ENCODE measurements around the gene TMEM263.

DNA sequence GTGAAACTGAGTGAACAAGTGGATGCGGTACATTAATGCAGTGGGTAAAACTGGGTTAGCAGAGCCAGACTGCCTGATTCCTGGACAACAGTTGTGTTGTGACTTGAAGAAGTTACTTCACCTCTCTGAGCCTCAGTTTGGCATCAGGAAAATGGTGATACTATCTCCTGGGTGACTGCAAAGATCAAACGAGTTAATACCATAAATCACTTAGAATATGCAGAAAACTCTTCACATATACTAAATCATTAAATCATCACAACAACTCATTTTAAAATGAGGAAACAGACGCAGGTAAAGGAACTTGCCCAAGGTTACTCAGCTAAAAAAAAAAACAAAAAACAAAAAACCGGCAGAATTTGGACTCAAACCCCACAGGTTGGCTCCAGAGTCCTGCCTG is 30.4 kb downstream of the TMEM263 start:
- TF ChIP-seq ELF1 (tag; IDR thresholded peaks at IDR 0.05) (no peak), FOXP4 (CRISPR knock-in tag; IDR thresholded peaks at IDR 0.05; ENCODE audit: borderline replicate concordance) (no peak), ZNF75A (CRISPR knock-in tag; IDR thresholded peaks at IDR 0.05) (no peak), POLR2AphosphoS2 (IDR thresholded peaks at IDR 0.05; ENCODE audit: low read length) (no peak), POLR2A (conservative IDR thresholded peaks at IDR 0.05) (no peak), RFX7 (CRISPR knock-in tag; IDR thresholded peaks at IDR 0.05) (no peak), CCAR2 (IDR thresholded peaks at IDR 0.05; ENCODE audit: low read depth, low read length) (no peak), TEAD4 (IDR thresholded peaks at IDR 0.05; ENCODE audit: low read length) (no peak), TEAD4 (CRISPR knock-in tag; IDR thresholded peaks at IDR 0.05; ENCODE audit: borderline replicate concordance) (no peak), ZNF12 (CRISPR knock-in tag; IDR thresholded peaks at IDR 0.05) (no peak), CC2D1A (IDR thresholded peaks at IDR 0.05) (no peak)
- TF ChIP-seq, protein P1, sequence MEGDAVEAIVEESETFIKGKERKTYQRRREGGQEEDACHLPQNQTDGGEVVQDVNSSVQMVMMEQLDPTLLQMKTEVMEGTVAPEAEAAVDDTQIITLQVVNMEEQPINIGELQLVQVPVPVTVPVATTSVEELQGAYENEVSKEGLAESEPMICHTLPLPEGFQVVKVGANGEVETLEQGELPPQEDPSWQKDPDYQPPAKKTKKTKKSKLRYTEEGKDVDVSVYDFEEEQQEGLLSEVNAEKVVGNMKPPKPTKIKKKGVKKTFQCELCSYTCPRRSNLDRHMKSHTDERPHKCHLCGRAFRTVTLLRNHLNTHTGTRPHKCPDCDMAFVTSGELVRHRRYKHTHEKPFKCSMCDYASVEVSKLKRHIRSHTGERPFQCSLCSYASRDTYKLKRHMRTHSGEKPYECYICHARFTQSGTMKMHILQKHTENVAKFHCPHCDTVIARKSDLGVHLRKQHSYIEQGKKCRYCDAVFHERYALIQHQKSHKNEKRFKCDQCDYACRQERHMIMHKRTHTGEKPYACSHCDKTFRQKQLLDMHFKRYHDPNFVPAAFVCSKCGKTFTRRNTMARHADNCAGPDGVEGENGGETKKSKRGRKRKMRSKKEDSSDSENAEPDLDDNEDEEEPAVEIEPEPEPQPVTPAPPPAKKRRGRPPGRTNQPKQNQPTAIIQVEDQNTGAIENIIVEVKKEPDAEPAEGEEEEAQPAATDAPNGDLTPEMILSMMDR (IDR thresholded peaks at IDR 0.05 in 2 of 3, conservative IDR thresholded peaks at IDR 0.05 in 1 of 3; ENCODE audit: insufficient read depth in 2 of 3, low read depth in 1 of 3, low read length in 3 of 3) = no peak
